ENCODE measurements around the gene USP40.

Gene USP40

DNA sequence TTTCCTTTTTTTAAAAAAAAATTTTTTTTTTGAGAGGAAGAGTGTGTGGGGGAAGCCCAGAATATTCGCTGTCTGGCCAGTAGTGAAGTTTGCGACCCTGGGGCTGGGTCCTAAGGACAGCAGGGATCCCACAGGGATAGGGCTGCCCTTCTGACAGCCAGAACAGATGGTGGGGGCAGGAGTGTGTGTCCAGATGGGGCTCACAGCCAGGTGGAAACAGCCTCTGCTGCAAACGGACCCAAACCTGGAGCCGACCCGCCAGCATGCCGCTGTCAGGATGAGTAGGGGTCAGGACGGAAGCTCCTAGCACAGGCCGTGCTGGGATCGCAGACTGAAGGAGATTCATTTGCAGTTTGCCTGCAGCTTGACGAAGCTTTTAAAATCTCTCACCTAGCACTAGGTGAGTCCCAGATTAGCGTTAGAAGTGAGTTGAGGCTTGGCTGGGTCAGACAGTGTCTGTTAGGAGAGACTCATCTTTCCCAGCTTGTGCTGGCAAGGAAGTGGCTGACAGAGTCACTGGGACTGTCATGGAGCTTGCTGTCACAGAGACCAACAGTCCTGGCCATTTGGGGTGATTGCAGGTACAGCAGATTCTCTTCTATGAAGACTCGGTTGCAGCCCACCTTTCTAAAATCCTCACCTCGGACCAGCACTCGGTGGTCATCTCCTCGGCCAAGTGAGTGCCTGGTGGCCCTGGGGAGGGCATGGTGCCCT is 118.9 kb downstream of the USP40 start:
- Histone ChIP-seq H3K79me2 (ENCODE audit: insufficient read depth, low read length) (no peaks in the 10 kb centered on the region), H3K4me2 (ENCODE audit: low read depth, low read length, poor library complexity, severe bottlenecking) (no peak overlapping the region), H3K27me3 (ENCODE audit: insufficient read depth, low read length, poor library complexity, severe bottlenecking) (no peaks in the 10 kb centered on the region), H4K20me1 (ENCODE audit: insufficient read depth, low read length, poor library complexity, severe bottlenecking) (no peaks in the 10 kb centered on the region), H3F3A (ENCODE audit: low read depth) (no peaks in the 10 kb centered on the region), H2AFZ (ENCODE audit: low read length) (no peak overlapping the region), H3K9me3 (ENCODE audit: insufficient read depth, low read depth, low read length) (no peaks in the 10 kb centered on the region), H3K9ac (ENCODE audit: low read depth, low read length, poor library complexity, severe bottlenecking) (no peak overlapping the region), H3K4me3 (ENCODE audit: low read length, poor library complexity, severe bottlenecking) (no peak overlapping the region), H3K4me1 (ENCODE audit: insufficient read depth, low read length, poor library complexity, severe bottlenecking) (no peaks in the 10 kb centered on the region), H3K9me2 (replicated peaks; ENCODE audit: low read depth, low read length) (no peaks in the 10 kb centered on the region), H3K36me3 (ENCODE audit: insufficient read depth, low read length) (peaks cover 97% of the 10 kb centered on the region; the same call in 1 of the 2 replicates)
- TF ChIP-seq EZH2phosphoT487 (IDR thresholded peaks at IDR 0.05; ENCODE audit: borderline replicate concordance): no peak

GRCh38 chr2:233446606-233447305 is 119.8 kb downstream of the USP40 start:
- Histone ChIP-seq H4K20me1 (ENCODE audit: insufficient read depth, low read length, poor library complexity, severe bottlenecking) (no peaks in the 10 kb centered on the region), H3K9me2 (replicated peaks; ENCODE audit: low read depth, low read length) (no peaks in the 10 kb centered on the region), H3K4me2 (ENCODE audit: low read depth, low read length, poor library complexity, severe bottlenecking) (no peak overlapping the region), H3K27me3 (ENCODE audit: insufficient read depth, low read length, poor library complexity, severe bottlenecking) (no peaks in the 10 kb centered on the region), H3F3A (ENCODE audit: low read depth) (no peaks in the 10 kb centered on the region), H3K79me2 (ENCODE audit: insufficient read depth, low read length) (no peaks in the 10 kb centered on the region), H3K4me3 (ENCODE audit: low read length, poor library complexity, severe bottlenecking) (no peak overlapping the region), H3K9ac (ENCODE audit: low read depth, low read length, poor library complexity, severe bottlenecking) (no peak overlapping the region), H3K4me1 (ENCODE audit: insufficient read depth, low read length, poor library complexity, severe bottlenecking) (no peaks in the 10 kb centered on the region), H3K36me3 (ENCODE audit: insufficient read depth, low read length) (peaks cover 94% of the 10 kb centered on the region; the same call in 1 of the 2 replicates), H3K9me3 (ENCODE audit: insufficient read depth, low read depth, low read length) (no peaks in the 10 kb centered on the region), H2AFZ (ENCODE audit: low read length) (no peak overlapping the region)
- no peak for TF ChIP-seq EZH2phosphoT487 (IDR thresholded peaks at IDR 0.05; ENCODE audit: borderline replicate concordance)
- TF ChIP-seq CTCF (conservative IDR thresholded peaks at IDR 0.05; ENCODE audit: low read length): no peak

DNA sequence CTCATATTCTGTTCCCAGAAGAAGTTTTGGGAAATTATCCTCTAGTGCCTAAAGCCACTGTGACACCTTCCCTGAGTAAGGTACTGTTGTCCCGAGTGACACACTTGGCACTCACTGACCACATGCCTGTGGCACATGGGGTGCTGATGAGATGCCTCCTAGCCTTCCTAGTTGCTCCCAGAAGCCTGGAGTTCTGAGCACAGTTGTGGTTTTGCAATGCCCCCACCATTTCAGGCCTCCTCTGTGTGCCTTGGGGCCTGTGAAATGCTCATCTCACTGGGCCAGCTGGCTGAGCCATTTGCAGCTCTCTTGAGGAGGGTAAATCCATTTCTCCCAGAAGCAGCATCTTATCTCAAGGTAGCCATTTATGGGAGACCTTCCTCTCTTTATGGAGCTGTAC is 120.5 kb downstream of the USP40 start:
- Histone ChIP-seq H3K4me3 (ENCODE audit: low read length, poor library complexity, severe bottlenecking) (no peak overlapping the region), H3F3A (ENCODE audit: low read depth) (no peaks in the 10 kb centered on the region), H3K9ac (ENCODE audit: low read depth, low read length, poor library complexity, severe bottlenecking) (no peak overlapping the region), H3K79me2 (ENCODE audit: insufficient read depth, low read length) (no peaks in the 10 kb centered on the region), H4K20me1 (ENCODE audit: insufficient read depth, low read length, poor library complexity, severe bottlenecking) (no peaks in the 10 kb centered on the region), H3K9me2 (replicated peaks; ENCODE audit: low read depth, low read length) (no peaks in the 10 kb centered on the region), H3K9me3 (ENCODE audit: insufficient read depth, low read depth, low read length) (no peaks in the 10 kb centered on the region), H3K36me3 (ENCODE audit: insufficient read depth, low read length) (peaks cover 92% of the 10 kb centered on the region; the same call in 1 of the 2 replicates), H3K4me2 (ENCODE audit: low read depth, low read length, poor library complexity, severe bottlenecking) (no peak overlapping the region), H3K27me3 (ENCODE audit: insufficient read depth, low read length, poor library complexity, severe bottlenecking) (no peaks in the 10 kb centered on the region), H2AFZ (ENCODE audit: low read length) (no peak overlapping the region), H3K4me1 (ENCODE audit: insufficient read depth, low read length, poor library complexity, severe bottlenecking) (no peaks in the 10 kb centered on the region)
- TF ChIP-seq EZH2phosphoT487 (IDR thresholded peaks at IDR 0.05; ENCODE audit: borderline replicate concordance): no peak
- no peak for TF ChIP-seq CTCF (conservative IDR thresholded peaks at IDR 0.05; ENCODE audit: low read length)

All from Loucy (cell line).